ENCODE measurements around the gene HTT-AS.

- no peak for TF ChIP-seq EZH2phosphoT487 (IDR thresholded peaks at IDR 0.05; ENCODE audit: borderline replicate concordance)
- no peak for TF ChIP-seq CTCF (conservative IDR thresholded peaks at IDR 0.05; ENCODE audit: low read length)
Measured at GRCh38 chr4:3073158-3074077, 920 bp downstream of the HTT-AS start.

All from Loucy (cell line).